HEK293 (cell line): ENCODE data around the gene CCDC117.
A peak's percentile ranks its signal among the peaks of the same experiment; 100 is the strongest.

Experiments used
- CTCF ChIA-PET: fragments of 350-600 bp; formaldehyde crosslinking; extraction: SDS; loops from one replicate; lab custom pipeline; 2021; ENCODE audit warnings: antibody characterized with exemption; lab: Yijun Ruan, JAX
- POLR2A ChIA-PET: fragments of 300-600 bp; formaldehyde crosslinking; extraction: SDS; loops from one replicate; lab custom pipeline; 2020; ENCODE audit warnings: antibody characterized with exemption, inconsistent platforms; lab: Yijun Ruan, JAX
- H3K27ac ChIP-seq: fragments of 200-500 bp; sonication (Bioruptor generic); 2 replicates; pipeline ENCODE4 v1.5.1; 2014; ENCODE audit warnings: low read depth, low read length, control low read depth, inconsistent platforms; ENCODE audit errors: extremely low read depth
- H3K36me3 ChIP-seq, 2 experiments: fragments of 200-500 bp in 1 of 2; sonication (Bioruptor generic) in 1 of 2; 1 replicate in 1 of 2; 2 replicates in 1 of 2; pipeline ENCODE4 v1.5.1; 2014 to 2017; ENCODE audit warnings: inconsistent platforms in 2 of 2, low read length in 2 of 2; ENCODE audit not compliant: control insufficient read depth in 2 of 2, insufficient read depth in 1 of 2
- H3K4me1 ChIP-seq: fragments of 200-500 bp; sonication (Bioruptor generic); 2 replicates; pipeline ENCODE4 v1.5.1; 2014; ENCODE audit warnings: mild to moderate bottlenecking, low read length, inconsistent platforms; ENCODE audit not compliant: control insufficient read depth, insufficient read depth
- H3K4me3 ChIP-seq: 2 replicates; pipeline ENCODE4 v1.5.1; 2011; ENCODE audit warnings: low read depth, mild to moderate bottlenecking, control low read depth, low read length, moderate library complexity
- H3K9me3 ChIP-seq: fragments of 200-500 bp; sonication (Bioruptor generic); 2 replicates; pipeline ENCODE4 v1.5.1; 2014; ENCODE audit warnings: low read depth, low read length, inconsistent platforms; ENCODE audit not compliant: control insufficient read depth, insufficient read depth
- BCL11B ChIP-seq: fragments of 450-650 bp; formaldehyde crosslinking; IDR thresholded peaks from 2 replicates; pipeline ENCODE4 v1.5.1; 2016; ENCODE audit warnings: low read depth, missing biosample characterization, missing genetic modification characterization
- GFI1B ChIP-seq: fragments of 450-650 bp; formaldehyde crosslinking; IDR thresholded peaks from 2 replicates; pipeline ENCODE4 v1.5.1; 2016; ENCODE audit warnings: missing biosample characterization, missing genetic modification characterization
- IKZF3 ChIP-seq: fragments of 450-650 bp; IDR thresholded peaks from 2 replicates; pipeline ENCODE4 v1.5.0; 2018; ENCODE audit warnings: missing biosample characterization, mild to moderate bottlenecking, missing genetic modification characterization, moderate library complexity
- SALL2 ChIP-seq: fragments of 450-650 bp; formaldehyde crosslinking; IDR thresholded peaks from 2 replicates; pipeline ENCODE4 v1.5.0; 2017; ENCODE audit warnings: missing biosample characterization, mild to moderate bottlenecking, missing genetic modification characterization, borderline replicate concordance
- SP3 ChIP-seq: fragments of 450-650 bp; formaldehyde crosslinking; IDR thresholded peaks from 2 replicates; pipeline ENCODE4 v1.5.1; 2016; ENCODE audit warnings: missing biosample characterization, missing genetic modification characterization
- ZFP37 ChIP-seq: fragments of 450-650 bp; formaldehyde crosslinking; IDR thresholded peaks from 2 replicates; pipeline ENCODE4 v1.5.1; 2016; ENCODE audit warnings: missing biosample characterization, missing genetic modification characterization
- ZNF132 ChIP-seq: fragments of 450-650 bp; formaldehyde crosslinking; IDR thresholded peaks from 2 replicates; pipeline ENCODE4 v1.5.1; 2017; ENCODE audit warnings: missing biosample characterization, missing genetic modification characterization, borderline replicate concordance
- ZNF133 ChIP-seq: fragments of 450-650 bp; formaldehyde crosslinking; IDR thresholded peaks from 2 replicates; pipeline ENCODE4 v1.5.1; 2016; ENCODE audit warnings: missing biosample characterization, missing genetic modification characterization
- ZNF16 ChIP-seq: fragments of 450-650 bp; formaldehyde crosslinking; IDR thresholded peaks from 2 replicates; pipeline ENCODE4 v1.5.1; 2016; ENCODE audit warnings: low read depth, missing biosample characterization, missing genetic modification characterization
- ZNF174 ChIP-seq: fragments of 450-650 bp; formaldehyde crosslinking; IDR thresholded peaks from 2 replicates; pipeline ENCODE4 v1.5.0; 2017; ENCODE audit warnings: missing biosample characterization, mild to moderate bottlenecking, missing genetic modification characterization
- ZNF341 ChIP-seq: fragments of 450-650 bp; formaldehyde crosslinking; IDR thresholded peaks from 2 replicates; pipeline ENCODE4; 2016; ENCODE audit warnings: low read depth, missing biosample characterization, missing genetic modification characterization
- ZNF394 ChIP-seq: fragments of 450-650 bp; formaldehyde crosslinking; IDR thresholded peaks from 2 replicates; pipeline ENCODE4 v1.5.1; 2016; ENCODE audit warnings: missing biosample characterization, missing genetic modification characterization, mild to moderate bottlenecking, moderate library complexity, borderline replicate concordance
- ZNF423 ChIP-seq: fragments of 450-650 bp; formaldehyde crosslinking; IDR thresholded peaks from 2 replicates; pipeline ENCODE4 v1.5.1; 2016; ENCODE audit warnings: missing biosample characterization, missing genetic modification characterization
- ZNF514 ChIP-seq: fragments of 450-650 bp; formaldehyde crosslinking; IDR thresholded peaks from 2 replicates; pipeline ENCODE4 v1.5.1; 2016; ENCODE audit warnings: missing biosample characterization, missing genetic modification characterization
- ZNF544 ChIP-seq: fragments of 450-650 bp; formaldehyde crosslinking; IDR thresholded peaks from 2 replicates; pipeline ENCODE4 v1.5.0; 2017; ENCODE audit warnings: missing biosample characterization, missing genetic modification characterization
- ZNF571 ChIP-seq: fragments of 450-650 bp; formaldehyde crosslinking; IDR thresholded peaks from 2 replicates; pipeline ENCODE4 v1.5.0; 2017; ENCODE audit warnings: missing biosample characterization, missing genetic modification characterization
- ZNF621 ChIP-seq: fragments of 450-650 bp; formaldehyde crosslinking; IDR thresholded peaks from 2 replicates; pipeline ENCODE4 v1.5.1; 2017; ENCODE audit warnings: missing biosample characterization, missing genetic modification characterization
- ZNF626 ChIP-seq: fragments of 450-650 bp; sonication (Bioruptor Pico); formaldehyde crosslinking; IDR thresholded peaks from 2 replicates; pipeline ENCODE4 v1.5.1; 2018; ENCODE audit warnings: missing biosample characterization, missing genetic modification characterization, inconsistent platforms
- ZNF837 ChIP-seq: fragments of 450-650 bp; formaldehyde crosslinking; IDR thresholded peaks from 2 replicates; pipeline ENCODE4 v1.5.1; 2016; ENCODE audit warnings: missing biosample characterization, missing genetic modification characterization
- ZNF843 ChIP-seq: fragments of 450-650 bp; formaldehyde crosslinking; IDR thresholded peaks from 2 replicates; pipeline ENCODE4 v1.5.1; 2016; ENCODE audit warnings: missing biosample characterization, missing genetic modification characterization
- ZSCAN30 ChIP-seq: fragments of 450-650 bp; IDR thresholded peaks from 2 replicates; pipeline ENCODE4 v1.5.1; 2018; ENCODE audit warnings: missing biosample characterization, mild to moderate bottlenecking, missing genetic modification characterization, moderate library complexity
- TF ChIP-seq, protein P1 (sequence below): fragments of 450-650 bp; formaldehyde crosslinking; IDR thresholded peaks from 2 replicates; pipeline ENCODE4 v1.5.1; 2016; ENCODE audit warnings: missing biosample characterization, missing genetic modification characterization, borderline replicate concordance
- TF ChIP-seq, protein P2 (sequence below): fragments of 450-650 bp; formaldehyde crosslinking; IDR thresholded peaks from 2 replicates; pipeline ENCODE4 v1.5.0; 2017; ENCODE audit warnings: missing biosample characterization, missing genetic modification characterization, borderline replicate concordance
- TF ChIP-seq, protein P3 (sequence below): fragments of 450-650 bp; IDR thresholded peaks from 2 replicates; pipeline ENCODE4 v1.5.1; 2018; ENCODE audit warnings: missing biosample characterization, mild to moderate bottlenecking, missing genetic modification characterization
- TF ChIP-seq, protein P4 (sequence below): fragments of 450-650 bp; formaldehyde crosslinking; IDR thresholded peaks from 2 replicates; pipeline ENCODE4 v1.5.1; 2016; ENCODE audit warnings: missing biosample characterization, missing genetic modification characterization
- TF ChIP-seq, protein P5 (sequence below): fragments of 450-650 bp; formaldehyde crosslinking; IDR thresholded peaks from 2 replicates; pipeline ENCODE4 v1.5.1; 2016; ENCODE audit warnings: missing biosample characterization, missing genetic modification characterization
- TF ChIP-seq, protein P6 (sequence below): fragments of 450-650 bp; formaldehyde crosslinking; IDR thresholded peaks from 2 replicates; pipeline ENCODE4 v1.5.1; 2017; ENCODE audit warnings: missing biosample characterization, missing genetic modification characterization

CCDC117 gene

DNA sequence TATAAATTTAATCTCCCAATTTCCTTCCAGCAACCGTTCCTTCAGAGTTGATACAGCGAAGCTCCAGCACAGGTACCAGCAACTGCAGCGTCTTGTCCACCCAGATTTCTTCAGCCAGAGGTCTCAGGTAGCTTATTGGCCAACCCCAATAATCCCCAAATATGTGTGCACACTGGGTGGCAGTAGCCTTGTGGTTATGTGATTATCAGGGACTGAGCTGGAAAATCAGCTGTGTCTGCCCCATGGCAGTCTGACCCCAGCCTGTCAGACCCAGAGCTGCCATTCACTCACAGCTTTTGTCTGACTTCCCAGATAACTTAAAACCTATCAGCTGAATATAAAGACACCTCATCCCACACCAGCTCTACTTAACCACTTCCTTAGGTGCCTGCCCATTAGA is 28.6 kb upstream of the CCDC117 start (continued):
- TF ChIP-seq ZNF423, result no peak
- no peak for TF ChIP-seq ZNF626 (tag by site-specific recombination)
- no peak for TF ChIP-seq ZNF514 (tag by site-specific recombination)
- TF ChIP-seq, protein P1, sequence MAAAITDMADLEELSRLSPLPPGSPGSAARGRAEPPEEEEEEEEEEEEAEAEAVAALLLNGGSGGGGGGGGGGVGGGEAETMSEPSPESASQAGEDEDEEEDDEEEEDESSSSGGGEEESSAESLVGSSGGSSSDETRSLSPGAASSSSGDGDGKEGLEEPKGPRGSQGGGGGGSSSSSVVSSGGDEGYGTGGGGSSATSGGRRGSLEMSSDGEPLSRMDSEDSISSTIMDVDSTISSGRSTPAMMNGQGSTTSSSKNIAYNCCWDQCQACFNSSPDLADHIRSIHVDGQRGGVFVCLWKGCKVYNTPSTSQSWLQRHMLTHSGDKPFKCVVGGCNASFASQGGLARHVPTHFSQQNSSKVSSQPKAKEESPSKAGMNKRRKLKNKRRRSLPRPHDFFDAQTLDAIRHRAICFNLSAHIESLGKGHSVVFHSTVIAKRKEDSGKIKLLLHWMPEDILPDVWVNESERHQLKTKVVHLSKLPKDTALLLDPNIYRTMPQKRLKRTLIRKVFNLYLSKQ (tag by site-specific recombination), result no peak
- no peak for TF ChIP-seq ZFP37 (tag by site-specific recombination)

DNA sequence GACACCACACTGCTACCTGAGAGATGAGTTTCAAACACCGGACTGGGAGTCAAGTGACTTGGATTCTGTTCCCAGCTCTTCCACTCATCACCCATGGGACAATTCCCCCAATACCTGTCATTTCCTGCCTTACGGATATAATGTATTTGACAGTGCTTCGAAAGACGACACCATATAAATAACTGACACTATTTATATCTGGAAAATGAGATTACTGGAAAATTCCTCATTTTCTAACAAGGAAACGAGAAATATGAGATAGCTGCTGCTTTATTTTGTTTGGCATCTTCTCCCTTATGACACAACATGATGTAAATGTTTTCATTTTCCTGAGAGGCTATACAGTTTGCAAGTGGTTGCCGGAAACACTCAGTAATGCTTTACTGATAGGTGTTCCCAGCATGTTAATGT is 22.0 kb upstream of the CCDC117 start:
- Histone ChIP-seq H3K4me1 (no peaks in the 10 kb centered on the region), H3K27ac (peak overlapping the region; percentile 24; the same call in 1 of the 2 replicates), H3K4me3 (no peak overlapping the region), H3K9me3 (no peaks in the 10 kb centered on the region), H3K36me3 (peaks cover 51 to 54% of the 10 kb centered on the region in 2 experiments)
- ChIA-PET CTCF (interaction anchor here (0.6 kb wide), 1 partner anchor 317 kb away, joined by 3 read pairs; no protein-coding TSS in a partner anchor), POLR2A (interaction anchor here (0.7 kb wide), 1 partner anchor 11 kb away, joined by 3 read pairs; no protein-coding TSS in a partner anchor)
- TF ChIP-seq BCL11B, result no peak
- no peak for TF ChIP-seq ZNF16 (tag by site-specific recombination)
- no peak for TF ChIP-seq ZNF621 (tag by site-specific recombination)
- TF ChIP-seq, protein P2, sequence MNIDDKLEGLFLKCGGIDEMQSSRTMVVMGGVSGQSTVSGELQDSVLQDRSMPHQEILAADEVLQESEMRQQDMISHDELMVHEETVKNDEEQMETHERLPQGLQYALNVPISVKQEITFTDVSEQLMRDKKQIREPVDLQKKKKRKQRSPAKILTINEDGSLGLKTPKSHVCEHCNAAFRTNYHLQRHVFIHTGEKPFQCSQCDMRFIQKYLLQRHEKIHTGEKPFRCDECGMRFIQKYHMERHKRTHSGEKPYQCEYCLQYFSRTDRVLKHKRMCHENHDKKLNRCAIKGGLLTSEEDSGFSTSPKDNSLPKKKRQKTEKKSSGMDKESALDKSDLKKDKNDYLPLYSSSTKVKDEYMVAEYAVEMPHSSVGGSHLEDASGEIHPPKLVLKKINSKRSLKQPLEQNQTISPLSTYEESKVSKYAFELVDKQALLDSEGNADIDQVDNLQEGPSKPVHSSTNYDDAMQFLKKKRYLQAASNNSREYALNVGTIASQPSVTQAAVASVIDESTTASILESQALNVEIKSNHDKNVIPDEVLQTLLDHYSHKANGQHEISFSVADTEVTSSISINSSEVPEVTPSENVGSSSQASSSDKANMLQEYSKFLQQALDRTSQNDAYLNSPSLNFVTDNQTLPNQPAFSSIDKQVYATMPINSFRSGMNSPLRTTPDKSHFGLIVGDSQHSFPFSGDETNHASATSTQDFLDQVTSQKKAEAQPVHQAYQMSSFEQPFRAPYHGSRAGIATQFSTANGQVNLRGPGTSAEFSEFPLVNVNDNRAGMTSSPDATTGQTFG (tag by site-specific recombination), result no peak
- TF ChIP-seq ZNF571 (tag by site-specific recombination), result no peak
- no peak for TF ChIP-seq ZNF394 (tag by site-specific recombination)
- TF ChIP-seq ZNF341 (tag by site-specific recombination), result no peak
- TF ChIP-seq SP3, result 0 out of 2 replicates have a peak, but pooled peaks have one; percentile 20
- TF ChIP-seq, protein P3, sequence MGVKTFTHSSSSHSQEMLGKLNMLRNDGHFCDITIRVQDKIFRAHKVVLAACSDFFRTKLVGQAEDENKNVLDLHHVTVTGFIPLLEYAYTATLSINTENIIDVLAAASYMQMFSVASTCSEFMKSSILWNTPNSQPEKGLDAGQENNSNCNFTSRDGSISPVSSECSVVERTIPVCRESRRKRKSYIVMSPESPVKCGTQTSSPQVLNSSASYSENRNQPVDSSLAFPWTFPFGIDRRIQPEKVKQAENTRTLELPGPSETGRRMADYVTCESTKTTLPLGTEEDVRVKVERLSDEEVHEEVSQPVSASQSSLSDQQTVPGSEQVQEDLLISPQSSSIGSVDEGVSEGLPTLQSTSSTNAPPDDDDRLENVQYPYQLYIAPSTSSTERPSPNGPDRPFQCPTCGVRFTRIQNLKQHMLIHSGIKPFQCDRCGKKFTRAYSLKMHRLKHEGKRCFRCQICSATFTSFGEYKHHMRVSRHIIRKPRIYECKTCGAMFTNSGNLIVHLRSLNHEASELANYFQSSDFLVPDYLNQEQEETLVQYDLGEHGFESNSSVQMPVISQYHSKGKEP, result peak; percentile 69; the same call in 1 of the 2 replicates
- TF ChIP-seq, protein P4, sequence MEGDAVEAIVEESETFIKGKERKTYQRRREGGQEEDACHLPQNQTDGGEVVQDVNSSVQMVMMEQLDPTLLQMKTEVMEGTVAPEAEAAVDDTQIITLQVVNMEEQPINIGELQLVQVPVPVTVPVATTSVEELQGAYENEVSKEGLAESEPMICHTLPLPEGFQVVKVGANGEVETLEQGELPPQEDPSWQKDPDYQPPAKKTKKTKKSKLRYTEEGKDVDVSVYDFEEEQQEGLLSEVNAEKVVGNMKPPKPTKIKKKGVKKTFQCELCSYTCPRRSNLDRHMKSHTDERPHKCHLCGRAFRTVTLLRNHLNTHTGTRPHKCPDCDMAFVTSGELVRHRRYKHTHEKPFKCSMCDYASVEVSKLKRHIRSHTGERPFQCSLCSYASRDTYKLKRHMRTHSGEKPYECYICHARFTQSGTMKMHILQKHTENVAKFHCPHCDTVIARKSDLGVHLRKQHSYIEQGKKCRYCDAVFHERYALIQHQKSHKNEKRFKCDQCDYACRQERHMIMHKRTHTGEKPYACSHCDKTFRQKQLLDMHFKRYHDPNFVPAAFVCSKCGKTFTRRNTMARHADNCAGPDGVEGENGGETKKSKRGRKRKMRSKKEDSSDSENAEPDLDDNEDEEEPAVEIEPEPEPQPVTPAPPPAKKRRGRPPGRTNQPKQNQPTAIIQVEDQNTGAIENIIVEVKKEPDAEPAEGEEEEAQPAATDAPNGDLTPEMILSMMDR (tag by site-specific recombination), result no peak
- TF ChIP-seq IKZF3, result peak; percentile 65
- TF ChIP-seq GFI1B (tag by site-specific recombination), result no peak
- TF ChIP-seq, protein P5, sequence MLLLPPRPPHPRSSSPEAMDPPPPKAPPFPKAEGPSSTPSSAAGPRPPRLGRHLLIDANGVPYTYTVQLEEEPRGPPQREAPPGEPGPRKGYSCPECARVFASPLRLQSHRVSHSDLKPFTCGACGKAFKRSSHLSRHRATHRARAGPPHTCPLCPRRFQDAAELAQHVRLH (tag by site-specific recombination), result no peak
- no peak for TF ChIP-seq ZNF174 (tag by site-specific recombination)
- TF ChIP-seq SALL2 (tag by site-specific recombination), result no peak
- TF ChIP-seq ZNF132 (tag by site-specific recombination), result no peak
- no peak for TF ChIP-seq ZNF133 (tag by site-specific recombination)
- no peak for TF ChIP-seq ZNF544 (tag by site-specific recombination)
- TF ChIP-seq ZNF843 (tag by site-specific recombination), result peak; percentile 46; the same call in 1 of the 2 replicates
- no peak for TF ChIP-seq ZSCAN30 (tag by site-specific recombination)
- TF ChIP-seq, protein P6, sequence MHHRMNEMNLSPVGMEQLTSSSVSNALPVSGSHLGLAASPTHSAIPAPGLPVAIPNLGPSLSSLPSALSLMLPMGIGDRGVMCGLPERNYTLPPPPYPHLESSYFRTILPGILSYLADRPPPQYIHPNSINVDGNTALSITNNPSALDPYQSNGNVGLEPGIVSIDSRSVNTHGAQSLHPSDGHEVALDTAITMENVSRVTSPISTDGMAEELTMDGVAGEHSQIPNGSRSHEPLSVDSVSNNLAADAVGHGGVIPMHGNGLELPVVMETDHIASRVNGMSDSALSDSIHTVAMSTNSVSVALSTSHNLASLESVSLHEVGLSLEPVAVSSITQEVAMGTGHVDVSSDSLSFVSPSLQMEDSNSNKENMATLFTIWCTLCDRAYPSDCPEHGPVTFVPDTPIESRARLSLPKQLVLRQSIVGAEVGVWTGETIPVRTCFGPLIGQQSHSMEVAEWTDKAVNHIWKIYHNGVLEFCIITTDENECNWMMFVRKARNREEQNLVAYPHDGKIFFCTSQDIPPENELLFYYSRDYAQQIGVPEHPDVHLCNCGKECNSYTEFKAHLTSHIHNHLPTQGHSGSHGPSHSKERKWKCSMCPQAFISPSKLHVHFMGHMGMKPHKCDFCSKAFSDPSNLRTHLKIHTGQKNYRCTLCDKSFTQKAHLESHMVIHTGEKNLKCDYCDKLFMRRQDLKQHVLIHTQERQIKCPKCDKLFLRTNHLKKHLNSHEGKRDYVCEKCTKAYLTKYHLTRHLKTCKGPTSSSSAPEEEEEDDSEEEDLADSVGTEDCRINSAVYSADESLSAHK (tag by site-specific recombination), result no peak
- no peak for TF ChIP-seq ZNF837
